H9 (cell line): ENCODE measurements around the gene KCNJ12. TPM values are rescaled to one million over a fixed set of nuclear protein-coding genes. Genes with fewer than 3 reads are reported as not detected.

Source experiments
- DNase-seq: peaks from one replicate; pipeline ENCODE4 v3.0.0-alpha.2; 2017
- H2AFZ ChIP-seq: one replicate; pipeline ENCODE4 v1.6.1; 2013; ENCODE audit warnings: mild to moderate bottlenecking, low read length, control low read depth, moderate library complexity
- H2AK5ac ChIP-seq: 2 replicates; pipeline ENCODE4 v1.6.1; 2013; ENCODE audit warnings: low read length, control low read depth, mixed read lengths; ENCODE audit not compliant: insufficient read length
- H2BK120ac ChIP-seq: one replicate; pipeline ENCODE4 v1.6.1; 2013; ENCODE audit warnings: low read depth, mild to moderate bottlenecking, low read length, control low read depth, inconsistent platforms; ENCODE audit not compliant: poor library complexity, severe bottlenecking
- H2BK12ac ChIP-seq: 2 replicates; pipeline ENCODE4 v1.6.1; 2013; ENCODE audit warnings: low read length, control low read depth, mixed read lengths, low read depth; ENCODE audit not compliant: insufficient read length
- H2BK15ac ChIP-seq: 2 replicates; pipeline ENCODE4 v1.6.1; 2013; ENCODE audit warnings: low read depth, low read length, control low read depth
- H2BK20ac ChIP-seq: one replicate; pipeline ENCODE4 v1.6.1; 2013; ENCODE audit warnings: low read depth, mild to moderate bottlenecking, low read length, control low read depth, inconsistent platforms; ENCODE audit not compliant: poor library complexity, severe bottlenecking
- H2BK5ac ChIP-seq: 2 replicates; pipeline ENCODE4 v1.6.1; 2013; ENCODE audit warnings: low read length, control low read depth, mixed read lengths; ENCODE audit not compliant: insufficient read length
- H3K14ac ChIP-seq: 2 replicates; pipeline ENCODE4 v1.6.1; 2013; ENCODE audit warnings: low read length, control low read depth; ENCODE audit not compliant: insufficient read depth
- H3K18ac ChIP-seq: 2 replicates; pipeline ENCODE4 v1.6.1; 2013; ENCODE audit warnings: low read depth, mild to moderate bottlenecking, mixed read lengths, low read length, control low read depth; ENCODE audit not compliant: insufficient read length
- H3K23ac ChIP-seq: 2 replicates; pipeline ENCODE4 v1.6.1; 2013; ENCODE audit warnings: low read length, control low read depth, mixed read lengths, low read depth; ENCODE audit not compliant: insufficient read length
- H3K23me2 ChIP-seq: 2 replicates; pipeline ENCODE4 v1.6.1; 2013; ENCODE audit warnings: low read depth, mild to moderate bottlenecking, mixed read lengths, low read length, control low read depth; ENCODE audit not compliant: insufficient read length, poor library complexity, severe bottlenecking
- H3K27ac ChIP-seq: 2 replicates; pipeline ENCODE4 v1.5.1; 2013; ENCODE audit warnings: low read length, control low read depth, mixed read lengths, low read depth; ENCODE audit not compliant: insufficient read length
- H3K27me3 ChIP-seq: 2 replicates; pipeline ENCODE4 v1.6.1; 2013; ENCODE audit warnings: low read length, control low read depth, inconsistent platforms; ENCODE audit not compliant: insufficient read depth
- H3K4ac ChIP-seq: 2 replicates; pipeline ENCODE4 v1.6.1; 2013; ENCODE audit warnings: low read depth, mild to moderate bottlenecking, control low read depth, inconsistent platforms, low read length, moderate library complexity
- H3K4me1 ChIP-seq: 2 replicates; pipeline ENCODE4 v1.6.1; 2013; ENCODE audit warnings: low read length, control low read depth, inconsistent platforms; ENCODE audit not compliant: insufficient read depth
- H3K4me2 ChIP-seq: 2 replicates; pipeline ENCODE4 v1.6.1; 2013; ENCODE audit warnings: low read length, control low read depth, mixed read lengths; ENCODE audit not compliant: insufficient read length, insufficient read depth
- H3K56ac ChIP-seq: 2 replicates; pipeline ENCODE4 v1.6.1; 2013; ENCODE audit warnings: low read depth, mild to moderate bottlenecking, mixed read lengths, low read length, control low read depth; ENCODE audit not compliant: insufficient read length
- H3K79me1 ChIP-seq: 2 replicates; pipeline ENCODE4 v1.6.1; 2013; ENCODE audit warnings: low read depth, mild to moderate bottlenecking, moderate library complexity, low read length, control low read depth, inconsistent platforms; ENCODE audit not compliant: insufficient read depth, poor library complexity, severe bottlenecking
- H3K79me2 ChIP-seq: 2 replicates; pipeline ENCODE4 v1.6.1; 2013; ENCODE audit warnings: low read length, control low read depth, inconsistent platforms; ENCODE audit not compliant: insufficient read depth
- H3K9ac ChIP-seq: 2 replicates; pipeline ENCODE4 v1.6.1; 2013; ENCODE audit warnings: low read length, control low read depth, mixed read lengths; ENCODE audit not compliant: insufficient read length; ENCODE audit errors: extremely low read depth
- H3K9me3 ChIP-seq: one replicate; pipeline ENCODE4 v1.6.1; 2013; ENCODE audit warnings: low read depth, low read length, inconsistent platforms; ENCODE audit not compliant: control insufficient read depth
- H3T11ph ChIP-seq: one replicate; pipeline ENCODE4 v1.6.1; 2013; ENCODE audit warnings: mild to moderate bottlenecking, low read length, control low read depth, inconsistent platforms
- H4K20me1 ChIP-seq: one replicate; pipeline ENCODE4 v1.6.1; 2013; ENCODE audit not compliant: control insufficient read depth, insufficient read length, insufficient read depth
- H4K5ac ChIP-seq: 2 replicates; pipeline ENCODE4 v1.6.1; 2013; ENCODE audit warnings: low read depth, mild to moderate bottlenecking, mixed read lengths, low read length, control low read depth; ENCODE audit not compliant: insufficient read length
- H4K8ac ChIP-seq: replicated peaks from 2 replicates; pipeline ENCODE4 v1.6.1; 2013; ENCODE audit warnings: low read length, control low read depth, mixed read lengths, low read depth; ENCODE audit not compliant: insufficient read length
- H4K91ac ChIP-seq: 2 replicates; pipeline ENCODE4 v1.6.1; 2013; ENCODE audit warnings: low read depth, mild to moderate bottlenecking, moderate library complexity, mixed read lengths, low read length, control low read depth; ENCODE audit not compliant: insufficient read length
- H3K27ac Mint-ChIP-seq, 3 experiments: 2 replicates in 2 of 3; 3 replicates in 1 of 3; pipeline ENCODE4 v1.8.0; 2020 to 2021; ENCODE audit warnings: mixed read lengths in 3 of 3, mild to moderate bottlenecking in 1 of 3, moderate library complexity in 1 of 3
- H3K27me3 Mint-ChIP-seq: 2 replicates; pipeline ENCODE4 v1.8.0; 2021; ENCODE audit warnings: low read depth, mild to moderate bottlenecking, moderate library complexity, mixed read lengths
- H3K36me3 Mint-ChIP-seq, 3 experiments: 2 replicates in 2 of 3; 3 replicates in 1 of 3; pipeline ENCODE4 v1.8.0; 2020 to 2021; ENCODE audit warnings: low read depth in 3 of 3, mixed read lengths in 3 of 3; ENCODE audit not compliant: insufficient read depth in 1 of 3
- H3K4me1 Mint-ChIP-seq, 2 experiments: 2 replicates each; pipeline ENCODE4 v1.8.0; 2020; ENCODE audit warnings: mixed read lengths in 2 of 2
- H3K4me3 Mint-ChIP-seq, 2 experiments: 2 replicates in 1 of 2; 3 replicates in 1 of 2; pipeline ENCODE4 v1.8.0; 2020 to 2021; ENCODE audit warnings: mild to moderate bottlenecking in 2 of 2, mixed read lengths in 2 of 2, moderate library complexity in 1 of 2
- H3K9me3 Mint-ChIP-seq, 2 experiments: 2 replicates in 1 of 2; 3 replicates in 1 of 2; pipeline ENCODE4 v1.8.0; 2020; ENCODE audit warnings: mild to moderate bottlenecking in 2 of 2, mixed read lengths in 2 of 2, moderate library complexity in 1 of 2
- total RNA-seq: library from RNA; stranded (reverse); gene quantifications from 2 replicates; pipeline ENCODE4 v1.2.1, GENCODE V29; 2021
- TF ChIP-seq, protein P1 (sequence below): fragments of 200-600 bp; sonication (generic); conservative IDR thresholded peaks from 3 replicates; pipeline ENCODE4 v1.8.0; 2021; ENCODE audit warnings: antibody characterized with exemption, mild to moderate bottlenecking

Gene KCNJ12
- total RNA-seq, 1 experiment from 2014 or later, result 0.39 TPM

DNA sequence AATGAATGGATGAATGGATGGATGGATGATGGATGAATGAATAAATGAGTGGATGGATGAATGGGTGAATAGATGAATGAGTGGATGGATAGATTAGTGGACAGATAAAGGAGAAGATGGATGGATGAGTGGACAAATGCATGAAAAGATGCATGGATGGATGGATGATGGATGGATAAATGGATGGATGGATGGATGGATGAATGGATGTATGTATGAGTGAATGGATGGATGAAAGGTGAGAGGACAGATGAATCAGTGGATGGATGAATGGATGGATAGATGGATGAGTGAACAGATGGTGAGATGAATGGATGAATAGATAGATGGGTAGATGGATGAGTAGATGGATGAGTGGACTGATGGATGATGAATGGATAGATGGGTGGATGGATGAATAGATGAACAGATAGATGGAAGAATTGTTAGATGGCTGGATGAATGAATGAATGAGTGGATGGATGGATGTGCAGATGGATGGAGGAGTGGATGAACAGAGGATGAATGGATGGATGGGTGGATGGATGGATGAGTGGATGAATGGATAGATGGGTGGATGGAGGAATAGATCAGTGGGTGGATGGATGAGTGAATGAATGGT, 13.7 kb upstream of the KCNJ12 start:
- peaks cover 23 to 28% of the 10 kb centered on the region in 2 experiments for H3K4me1 Mint-ChIP-seq

More for the DNA sequence above, 13.7 kb upstream of the KCNJ12 start:
- no peak overlapping the region for H4K91ac ChIP-seq
- H3K14ac ChIP-seq, result no peak overlapping the region
- no peak overlapping the region for H3K27ac Mint-ChIP-seq
- H4K5ac ChIP-seq, result no peak overlapping the region
- TF ChIP-seq, protein P1, sequence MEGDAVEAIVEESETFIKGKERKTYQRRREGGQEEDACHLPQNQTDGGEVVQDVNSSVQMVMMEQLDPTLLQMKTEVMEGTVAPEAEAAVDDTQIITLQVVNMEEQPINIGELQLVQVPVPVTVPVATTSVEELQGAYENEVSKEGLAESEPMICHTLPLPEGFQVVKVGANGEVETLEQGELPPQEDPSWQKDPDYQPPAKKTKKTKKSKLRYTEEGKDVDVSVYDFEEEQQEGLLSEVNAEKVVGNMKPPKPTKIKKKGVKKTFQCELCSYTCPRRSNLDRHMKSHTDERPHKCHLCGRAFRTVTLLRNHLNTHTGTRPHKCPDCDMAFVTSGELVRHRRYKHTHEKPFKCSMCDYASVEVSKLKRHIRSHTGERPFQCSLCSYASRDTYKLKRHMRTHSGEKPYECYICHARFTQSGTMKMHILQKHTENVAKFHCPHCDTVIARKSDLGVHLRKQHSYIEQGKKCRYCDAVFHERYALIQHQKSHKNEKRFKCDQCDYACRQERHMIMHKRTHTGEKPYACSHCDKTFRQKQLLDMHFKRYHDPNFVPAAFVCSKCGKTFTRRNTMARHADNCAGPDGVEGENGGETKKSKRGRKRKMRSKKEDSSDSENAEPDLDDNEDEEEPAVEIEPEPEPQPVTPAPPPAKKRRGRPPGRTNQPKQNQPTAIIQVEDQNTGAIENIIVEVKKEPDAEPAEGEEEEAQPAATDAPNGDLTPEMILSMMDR, result no peak
- no peak overlapping the region for H2BK15ac ChIP-seq
- H2AK5ac ChIP-seq, result no peak overlapping the region
- H3K79me2 ChIP-seq, result no peaks in the 10 kb centered on the region
- H3K27me3 ChIP-seq, result no peaks in the 10 kb centered on the region
- H2BK12ac ChIP-seq, result no peak overlapping the region
- DNase-seq, result no peak
- H2BK5ac ChIP-seq, result no peak overlapping the region
- no peak overlapping the region for H4K8ac ChIP-seq
- H3K4ac ChIP-seq, result no peak overlapping the region
- no peaks in the 10 kb centered on the region for H3K9me3 ChIP-seq
- no peak overlapping the region for H3K9ac ChIP-seq
- no peaks in the 10 kb centered on the region for H4K20me1 ChIP-seq
- no peaks in the 10 kb centered on the region for H3K23me2 ChIP-seq
- H2BK120ac ChIP-seq, result no peak overlapping the region
- H3K79me1 ChIP-seq, result no peaks in the 10 kb centered on the region
- no peaks in the 10 kb centered on the region; the same call in 1 of the 2 replicates for H3K4me1 ChIP-seq
- H2BK20ac ChIP-seq, result no peak overlapping the region
- H3K23ac ChIP-seq, result no peak overlapping the region
- H3K18ac ChIP-seq, result no peak overlapping the region
- no peak overlapping the region for H3T11ph ChIP-seq
- H2AFZ ChIP-seq, result no peak overlapping the region
- peaks cover 18% of the 10 kb centered on the region for H3K27me3 Mint-ChIP-seq
- no peak overlapping the region for H3K4me2 ChIP-seq
- H3K36me3 Mint-ChIP-seq, result no peaks in the 10 kb centered on the region
- H3K9me3 Mint-ChIP-seq, result no peaks in the 10 kb centered on the region
- no peak overlapping the region for H3K56ac ChIP-seq
- no peak overlapping the region for H3K4me3 Mint-ChIP-seq
- H3K27ac ChIP-seq, result no peak overlapping the region
